Subcutaneous abdominal adipose tissue (tissue), 5 donors: ENCODE measurements around the gene CTIF.
A peak's percentile ranks its signal among the peaks of the same experiment; 100 is the strongest.

ENCODE experiments used
- H3K27ac ChIP-seq: one replicate; pipeline ENCODE4 v1.7.0; 2013; ENCODE audit warnings: low read depth, mild to moderate bottlenecking, inconsistent platforms, low read length, moderate library complexity
- H3K27me3 ChIP-seq, 5 donors: one replicate each; pipeline ENCODE4 v1.7.0; 2013; ENCODE audit warnings: low read length in 5 of 5, inconsistent platforms in 1 of 5; ENCODE audit not compliant: control insufficient read depth in 5 of 5, insufficient read depth in 4 of 5
- H3K36me3 ChIP-seq, 5 donors: one replicate each; pipeline ENCODE4 v1.7.0; 2013; ENCODE audit warnings: low read length in 5 of 5; ENCODE audit not compliant: control insufficient read depth in 5 of 5, insufficient read depth in 5 of 5
- H3K4me1 ChIP-seq, 5 donors: one replicate each; pipeline ENCODE4 v1.7.0; 2013; ENCODE audit warnings: low read length in 5 of 5, mild to moderate bottlenecking in 3 of 5, moderate library complexity in 1 of 5; ENCODE audit not compliant: control insufficient read depth in 5 of 5, insufficient read depth in 5 of 5
- H3K4me3 ChIP-seq, 5 donors: one replicate each; pipeline ENCODE4 v1.7.0; 2013; ENCODE audit warnings: low read length in 5 of 5, low read depth in 1 of 5
- H3K9ac ChIP-seq, 5 donors: one replicate each; pipeline ENCODE4 v1.7.0; 2013; ENCODE audit warnings: low read length in 5 of 5, mild to moderate bottlenecking in 4 of 5, moderate library complexity in 3 of 5
- H3K9me3 ChIP-seq, 5 donors: one replicate each; pipeline ENCODE4 v1.7.0; 2013; ENCODE audit warnings: low read length in 5 of 5; ENCODE audit not compliant: control insufficient read depth in 5 of 5
- donor health status: healthy.
- donor health status: healthy.
- donor health status: healthy.
- donor health status: healthy.
- donor health status: healthy.

The CTIF gene

DNA sequence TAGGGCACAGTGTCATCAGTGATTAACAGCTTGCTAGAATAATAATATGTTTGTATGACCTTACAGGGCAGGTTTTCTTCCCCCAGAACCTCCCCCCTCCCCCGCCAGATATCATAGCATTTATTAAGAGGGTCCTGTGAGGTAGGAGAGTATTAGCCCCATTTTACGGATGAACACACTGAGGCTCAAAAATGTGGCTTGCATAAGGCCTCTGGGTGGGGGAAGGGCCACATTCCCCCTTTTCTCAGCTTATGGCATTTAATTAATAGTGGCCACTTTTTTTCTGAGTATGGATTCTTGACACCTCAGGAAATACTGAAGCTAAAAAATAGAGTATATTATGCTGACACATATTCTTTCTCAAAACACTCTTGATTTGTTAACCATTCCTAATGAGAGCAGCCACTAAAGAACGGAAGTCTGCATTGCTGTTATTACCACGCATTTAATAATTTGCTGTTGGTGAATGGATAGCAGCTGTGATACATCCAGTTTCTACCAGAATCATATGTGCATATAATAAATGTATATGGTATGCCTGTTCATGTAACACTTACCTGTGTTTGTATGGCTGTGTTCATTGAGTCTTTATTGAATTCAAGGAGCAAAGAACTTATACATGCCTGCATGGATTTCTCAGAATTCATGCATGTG lies 3.0 kb downstream of the CTIF start:
- H3K36me3 ChIP-seq = peaks cover 0 to 4% (median 0%) of the 10 kb centered on the region in 5 donors
- peak overlapping the region; percentile 53 to 82 (median 65) for H3K9ac ChIP-seq
- peak overlapping the region; percentile 93 for H3K27ac ChIP-seq
- H3K27me3 ChIP-seq = no peaks in the 10 kb centered on the region
- peaks cover 10 to 71% (median 54%) of the 10 kb centered on the region in 5 donors for H3K4me1 ChIP-seq
- H3K9me3 ChIP-seq = no peaks in the 10 kb centered on the region
- H3K4me3 ChIP-seq = peak overlapping the region; percentile 65 to 94 (median 88)

DNA sequence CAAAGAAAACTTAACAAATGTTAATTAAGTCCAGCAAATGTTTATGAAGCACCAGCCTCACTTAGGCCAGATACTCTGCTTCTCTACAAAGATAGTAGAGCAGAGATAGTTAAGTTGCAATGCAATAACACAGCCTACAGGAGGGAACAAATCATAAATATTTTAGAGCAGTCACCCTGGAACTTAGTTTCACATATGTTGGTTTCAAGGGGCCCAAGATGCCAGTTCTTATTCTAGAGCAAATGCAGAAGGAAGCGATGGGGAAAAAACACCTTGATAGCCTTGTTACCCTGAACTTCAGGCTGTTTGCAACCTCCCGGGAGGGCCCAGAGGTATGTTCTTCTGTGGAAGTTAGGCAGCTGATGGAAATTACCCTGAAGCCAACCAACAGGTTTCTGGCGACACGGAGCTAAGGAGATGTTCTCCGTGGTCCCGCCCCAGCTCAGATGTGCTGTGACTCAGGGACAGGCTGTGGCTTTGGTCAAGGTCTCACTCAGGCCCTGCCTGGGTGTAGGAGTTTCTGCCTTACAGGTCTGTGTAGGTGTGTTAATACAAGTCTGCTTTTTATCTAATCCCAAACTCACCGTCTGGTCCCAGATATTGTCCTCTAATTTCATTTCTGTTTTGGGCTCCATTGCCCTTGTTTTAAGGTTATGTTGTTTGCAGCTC lies 3.8 kb downstream of the CTIF start:
- Histone ChIP-seq H3K27ac (peak overlapping the region; percentile 93), H3K4me3 (no peak overlapping the region), H3K4me1 (peaks cover 10 to 79% (median 62%) of the 10 kb centered on the region in 5 donors), H3K36me3 (peaks cover 0 to 4% (median 0%) of the 10 kb centered on the region in 5 donors), H3K9ac (no peak overlapping the region), H3K27me3 (no peaks in the 10 kb centered on the region), H3K9me3 (no peaks in the 10 kb centered on the region)

DNA sequence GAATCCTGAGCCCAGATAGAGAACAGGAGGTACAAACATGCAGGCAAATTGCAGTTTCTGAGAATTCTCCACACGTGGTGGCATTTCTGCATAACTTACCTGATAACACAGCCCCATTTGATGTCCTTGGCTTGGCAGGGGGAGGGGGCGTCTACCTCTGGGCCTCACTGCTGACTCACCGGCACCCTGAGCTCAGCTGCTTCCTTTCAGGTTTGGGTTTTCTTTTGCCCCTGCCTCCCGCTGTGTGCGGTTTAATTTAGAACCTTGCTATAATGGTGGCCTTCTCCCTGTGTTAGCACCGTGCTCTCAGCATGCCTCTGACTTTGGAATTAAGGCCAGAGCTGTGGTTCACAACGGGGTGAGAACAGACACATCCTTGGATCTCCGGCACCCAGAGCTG lies 4.4 kb downstream of the CTIF start:
- peaks cover 10 to 82% (median 64%) of the 10 kb centered on the region in 5 donors for H3K4me1 ChIP-seq

DNA sequence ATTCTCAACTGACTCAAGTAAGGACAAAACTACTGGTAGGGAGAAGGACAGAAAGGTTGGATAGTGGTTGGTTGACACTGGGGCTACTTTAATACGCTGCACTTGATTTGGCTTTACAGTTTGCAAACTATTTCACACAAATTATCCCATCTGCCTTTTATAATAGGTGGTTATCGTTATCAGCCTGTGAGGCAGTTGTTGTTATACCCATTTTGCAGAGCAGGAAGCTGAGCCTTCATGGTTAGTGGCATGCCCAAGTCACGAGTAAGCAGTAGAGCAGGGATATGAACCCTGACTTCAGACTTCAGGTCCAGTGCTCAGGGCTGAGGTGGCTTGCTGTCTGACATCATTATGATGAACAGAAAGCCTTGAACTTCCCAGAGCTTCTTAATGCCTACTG lies 5.3 kb downstream of the CTIF start:
- Histone ChIP-seq H3K4me1 (peaks cover 10 to 85% (median 69%) of the 10 kb centered on the region in 5 donors), H3K27me3 (no peaks in the 10 kb centered on the region), H3K36me3 (peaks cover 0 to 4% (median 0%) of the 10 kb centered on the region in 5 donors), H3K9ac (no peak overlapping the region), H3K4me3 (no peak overlapping the region), H3K9me3 (no peaks in the 10 kb centered on the region), H3K27ac (peak overlapping the region; percentile 93)

More for the DNA sequence above, 4.4 kb downstream of the CTIF start:
- Histone ChIP-seq H3K36me3 (peaks cover 0 to 4% (median 0%) of the 10 kb centered on the region in 5 donors), H3K4me3 (no peak overlapping the region), H3K27me3 (no peaks in the 10 kb centered on the region), H3K9ac (no peak overlapping the region), H3K27ac (peak overlapping the region; percentile 93), H3K9me3 (no peaks in the 10 kb centered on the region)

DNA sequence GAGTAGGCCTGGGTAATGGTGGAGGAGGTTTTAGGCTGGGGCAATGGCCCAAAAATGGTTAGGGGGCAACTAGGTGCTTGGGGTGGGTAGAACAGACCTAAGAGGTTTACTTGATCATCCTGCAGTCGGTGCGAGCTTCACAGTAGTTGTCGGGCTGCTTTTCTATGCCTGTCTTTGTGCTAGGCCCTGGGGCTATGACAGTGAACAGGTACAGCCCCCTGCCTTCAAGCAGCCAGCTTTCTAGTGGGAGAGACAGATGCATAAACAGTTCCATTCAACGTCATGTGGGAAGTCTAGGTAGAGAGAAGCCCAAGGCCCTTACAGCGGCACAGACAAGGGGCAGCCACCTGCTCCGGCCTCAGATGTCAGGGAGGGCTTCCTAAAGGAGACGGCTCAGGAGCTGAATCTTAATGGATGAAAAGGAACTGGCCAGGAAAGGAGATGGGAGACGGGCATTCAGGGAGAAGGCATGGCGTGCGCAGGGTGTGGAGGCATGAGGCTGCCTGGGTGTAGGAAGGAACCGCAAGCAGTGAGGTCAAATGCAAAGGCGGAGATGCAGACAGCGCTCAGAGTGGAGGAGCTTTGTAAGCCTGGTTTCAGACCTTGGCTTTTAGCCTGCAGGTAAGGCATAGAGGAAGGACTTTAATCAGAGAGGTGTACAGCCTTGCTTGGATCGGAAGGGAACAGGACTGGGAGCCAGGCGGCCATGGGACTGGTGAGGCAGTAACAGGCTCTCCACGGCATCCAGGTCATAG lies 6.0 kb downstream of the CTIF start:
- Histone ChIP-seq H3K9ac (no peak overlapping the region), H3K4me3 (no peak overlapping the region), H3K4me1 (peaks cover 13 to 91% (median 76%) of the 10 kb centered on the region in 5 donors), H3K27me3 (no peaks in the 10 kb centered on the region), H3K36me3 (peaks cover 0 to 4% (median 0%) of the 10 kb centered on the region in 5 donors), H3K27ac (peak overlapping the region; percentile 93), H3K9me3 (no peaks in the 10 kb centered on the region)

DNA sequence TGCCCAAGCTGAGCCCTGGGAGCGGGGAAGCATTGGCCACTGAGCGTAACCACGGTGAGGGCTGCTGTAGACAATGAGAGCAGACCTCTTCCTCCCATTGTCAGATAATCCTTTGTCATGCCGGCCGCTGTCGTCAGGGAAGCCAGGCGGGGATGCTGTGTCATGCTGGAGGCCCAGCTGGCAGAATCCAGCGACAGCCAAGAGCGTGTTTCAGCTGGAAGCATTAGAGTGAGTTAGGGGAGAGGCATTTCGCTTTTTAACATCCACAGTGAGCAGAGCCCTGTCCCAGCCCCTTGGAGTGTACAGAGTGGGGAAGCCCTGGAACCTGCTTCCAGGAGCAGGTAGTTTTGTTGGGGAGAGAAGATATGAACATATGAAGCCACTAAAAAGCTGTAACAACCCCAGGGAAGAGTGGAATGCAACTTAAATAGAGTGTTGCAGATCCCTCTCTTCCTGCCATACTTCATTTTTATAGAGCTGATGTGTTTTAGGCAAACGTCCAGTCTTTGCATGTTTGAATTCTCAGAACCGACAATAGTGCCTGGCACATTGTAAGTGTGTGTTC lies 7.0 kb downstream of the CTIF start:
- no peaks in the 10 kb centered on the region for H3K9me3 ChIP-seq
- H3K4me3 ChIP-seq = peak overlapping the region in 1 of 5 donors; percentile 10
- peak overlapping the region in 1 of 5 donors; percentile 28 for H3K9ac ChIP-seq
- H3K27ac ChIP-seq = peak overlapping the region; percentile 93
- peaks cover 0 to 4% (median 0%) of the 10 kb centered on the region in 5 donors for H3K36me3 ChIP-seq
- H3K27me3 ChIP-seq = no peaks in the 10 kb centered on the region
- H3K4me1 ChIP-seq = peaks cover 15 to 97% (median 86%) of the 10 kb centered on the region in 5 donors

DNA sequence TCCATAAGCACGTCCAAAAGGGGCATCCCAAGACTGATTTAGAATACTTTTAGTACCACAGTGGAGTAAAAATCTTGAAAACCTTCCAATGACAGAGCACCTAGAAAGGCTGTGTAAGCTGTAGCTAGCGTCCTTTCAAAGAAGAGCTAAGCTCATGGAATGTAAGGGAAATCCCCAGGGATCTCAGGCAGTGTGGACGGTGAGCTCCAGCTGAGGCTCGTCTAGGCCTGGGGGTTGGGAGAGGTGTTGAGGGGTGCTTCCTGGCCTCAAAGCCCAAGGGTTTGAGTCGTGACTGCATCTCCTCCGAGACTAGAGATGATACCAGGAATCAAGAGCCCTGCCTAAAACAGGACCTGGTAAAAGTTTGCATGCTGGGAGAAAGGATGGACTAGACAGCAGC lies 7.6 kb downstream of the CTIF start:
- peaks cover 0 to 4% (median 4%) of the 10 kb centered on the region in 5 donors for H3K36me3 ChIP-seq
- H3K4me3 ChIP-seq = no peak overlapping the region
- peaks cover 14 to 99% (median 89%) of the 10 kb centered on the region in 5 donors for H3K4me1 ChIP-seq
- H3K27me3 ChIP-seq = no peaks in the 10 kb centered on the region
- H3K27ac ChIP-seq = peak overlapping the region; percentile 93
- H3K9ac ChIP-seq = peak overlapping the region in 2 of 5 donors; percentile 19 to 28
- no peaks in the 10 kb centered on the region for H3K9me3 ChIP-seq

DNA sequence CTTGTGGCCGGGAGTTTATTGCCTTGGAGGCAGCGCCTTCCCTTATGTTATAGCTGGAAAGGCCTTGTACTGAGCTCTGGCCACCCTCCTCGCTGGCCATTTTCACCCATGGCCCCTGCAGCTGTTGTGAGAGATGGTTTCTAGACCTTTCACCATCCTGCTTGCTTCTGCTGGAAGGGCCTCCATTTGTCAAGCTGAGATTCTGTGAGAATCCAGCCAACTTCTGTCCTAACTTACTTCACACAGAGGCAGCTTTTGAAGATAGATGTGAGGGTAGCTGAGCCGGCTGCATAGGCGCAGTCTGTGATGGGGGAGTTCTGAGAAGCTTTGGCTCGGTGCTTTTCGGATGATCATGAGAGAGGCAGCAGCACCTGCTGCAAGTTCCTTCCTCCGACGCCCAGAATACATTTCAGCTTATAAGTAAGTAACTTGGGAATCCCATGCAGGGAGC lies 8.7 kb downstream of the CTIF start:
- no peak overlapping the region for H3K4me3 ChIP-seq
- peaks cover 10 to 97% (median 83%) of the 10 kb centered on the region in 5 donors for H3K4me1 ChIP-seq
- peaks cover 0 to 6% (median 4%) of the 10 kb centered on the region in 5 donors for H3K36me3 ChIP-seq
- H3K9me3 ChIP-seq = no peaks in the 10 kb centered on the region
- H3K27me3 ChIP-seq = no peaks in the 10 kb centered on the region
- H3K27ac ChIP-seq = peak overlapping the region; percentile 93
- H3K9ac ChIP-seq = peak overlapping the region in 3 of 5 donors; percentile 18 to 56 (median 23)

DNA sequence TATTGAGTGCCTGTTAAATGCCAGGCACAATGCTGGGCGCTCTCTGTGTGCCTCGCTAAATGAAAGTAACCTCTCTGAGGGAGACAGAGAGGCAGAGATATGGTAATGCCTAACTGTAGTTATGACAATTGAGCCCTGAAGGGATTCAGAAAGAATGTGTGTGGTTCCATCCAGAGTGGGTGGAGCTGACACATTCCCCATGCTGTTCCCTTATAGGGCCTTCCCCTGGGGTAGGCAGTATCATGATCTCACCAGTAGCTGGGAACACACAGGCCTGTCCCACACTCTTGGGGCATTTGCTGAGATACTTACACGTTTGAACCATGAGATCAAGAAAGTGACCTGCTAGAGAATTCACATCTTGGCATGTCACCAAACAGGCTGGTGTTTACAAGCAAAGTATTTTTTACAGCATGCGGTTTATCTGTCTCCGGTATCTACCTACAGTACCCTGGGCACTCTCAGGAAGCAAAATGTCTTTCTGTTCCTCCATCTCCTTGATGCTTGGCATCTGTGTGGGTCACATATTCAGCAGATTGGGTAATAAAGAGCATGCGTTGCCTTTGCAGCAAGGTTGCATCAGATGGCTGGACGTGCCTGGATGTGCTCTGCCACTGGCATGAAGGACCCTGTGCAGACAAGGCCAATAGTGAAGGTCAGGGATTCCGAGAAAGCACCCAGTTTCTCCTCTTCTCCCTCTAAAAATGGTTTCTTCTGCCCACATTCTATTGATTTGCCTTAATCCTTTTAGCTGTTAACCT lies 9.4 kb downstream of the CTIF start:
- H3K27ac ChIP-seq = peak overlapping the region; percentile 93
- no peak overlapping the region for H3K4me3 ChIP-seq
- H3K4me1 ChIP-seq = peaks cover 10 to 97% (median 83%) of the 10 kb centered on the region in 5 donors
- H3K36me3 ChIP-seq = peaks cover 0 to 6% (median 2%) of the 10 kb centered on the region in 5 donors
- H3K9ac ChIP-seq = peak overlapping the region in 2 of 5 donors; percentile 18 to 56
- H3K27me3 ChIP-seq = no peaks in the 10 kb centered on the region
- no peaks in the 10 kb centered on the region for H3K9me3 ChIP-seq
